Retina (tissue), 1 donor: ENCODE results near the gene MPND.

Experiments used
- DNase-seq: peaks from one replicate; pipeline ENCODE4 v3.0.0-alpha.2; 2016

Gene MPND

DNA sequence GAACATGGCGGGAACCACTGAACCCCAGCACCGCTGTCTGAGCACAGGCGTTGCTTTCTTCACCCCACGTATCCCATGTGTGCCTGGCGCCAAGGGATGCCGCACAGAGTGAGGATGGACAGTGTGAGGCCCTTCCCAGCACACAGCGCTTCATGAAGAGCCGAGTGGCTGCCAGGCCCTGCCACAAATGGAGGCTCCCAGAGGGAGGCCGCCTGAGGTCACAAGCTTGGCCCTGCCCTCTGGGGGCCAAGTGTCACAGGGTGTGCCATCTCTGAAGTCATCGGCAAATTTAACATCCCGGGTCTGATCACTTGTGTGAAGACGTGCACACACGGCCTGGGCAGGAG is 24.4 kb downstream of the MPND start:
- no peak for DNase-seq

GRCh38 chr19:4368128-4368820 is 24.9 kb downstream of the MPND start:
- DNase-seq = no peak

DNA sequence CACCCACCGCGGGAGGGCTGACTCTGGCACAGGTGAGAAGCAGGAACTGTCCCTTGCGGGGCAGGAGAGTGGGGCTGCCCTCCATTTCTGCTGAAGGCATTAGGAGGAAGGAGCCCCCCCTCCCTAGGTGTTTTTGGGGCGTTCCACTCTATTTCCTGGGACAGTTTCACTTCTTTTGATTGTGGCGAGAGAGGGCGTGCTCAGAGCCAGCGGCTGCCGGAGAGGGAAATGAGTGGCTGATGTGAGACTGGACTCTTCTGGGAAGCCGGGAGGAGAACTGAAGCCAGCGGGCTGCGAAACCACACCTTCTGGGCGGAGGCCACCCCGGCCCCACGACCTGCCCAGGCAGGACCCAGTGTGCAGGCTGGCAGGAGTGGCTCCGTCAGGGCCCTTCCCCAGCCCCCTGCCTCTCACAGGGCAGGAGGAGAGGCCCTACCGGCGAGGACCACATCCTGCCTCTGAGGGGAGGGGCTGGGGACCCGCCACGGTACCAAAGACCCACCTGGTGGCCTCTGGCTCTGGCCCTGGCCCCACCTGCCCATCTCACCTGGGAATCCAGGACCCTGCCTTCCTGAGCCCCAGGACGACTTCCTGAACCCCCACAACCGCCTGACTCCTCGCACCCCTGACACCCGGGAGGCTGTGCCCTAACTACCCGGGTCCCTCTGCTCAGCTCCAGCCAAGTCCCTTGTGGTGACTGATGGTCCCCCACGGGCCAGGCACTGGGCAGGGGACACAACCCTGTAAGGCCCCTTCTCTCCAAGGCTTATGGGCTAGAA is 25.9 kb downstream of the MPND start:
- DNase-seq = no peak

GRCh38 chr19:4369888-4370260 is 26.5 kb downstream of the MPND start:
- DNase-seq = peak; percentile 70

DNA sequence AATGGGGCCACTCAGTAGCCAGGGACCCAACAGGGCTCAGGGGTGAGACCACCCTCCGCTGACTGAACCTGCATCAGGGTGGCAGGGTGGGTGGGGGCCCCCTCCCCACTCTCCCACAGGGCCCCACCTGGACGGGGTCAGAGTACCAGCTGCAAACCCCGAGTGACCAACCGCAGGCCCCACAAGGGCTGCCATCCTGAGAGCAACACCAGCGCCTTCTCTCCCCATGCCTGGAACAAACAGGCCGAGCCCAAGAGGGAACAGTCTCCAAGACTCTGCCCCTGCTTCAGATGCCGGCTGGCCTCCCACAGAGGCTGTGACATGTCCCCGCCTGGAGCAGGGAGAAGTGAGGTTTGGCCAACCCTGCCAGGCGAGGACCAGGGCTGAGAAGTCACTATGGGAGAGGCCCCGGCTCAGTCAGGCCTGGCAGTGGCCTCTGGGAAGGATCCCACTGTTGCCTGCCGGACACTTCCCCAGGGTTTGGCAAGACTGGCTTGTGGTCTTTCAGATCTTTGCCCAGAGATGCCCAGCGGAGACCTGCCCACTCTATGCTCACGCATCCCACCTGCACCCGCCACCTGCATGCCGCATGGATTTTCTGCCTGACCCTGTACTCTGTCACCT is 27.2 kb downstream of the MPND start:
- DNase-seq = no peak

GRCh38 chr19:4371247-4372164 is 28.1 kb downstream of the MPND start:
- DNase-seq = no peak

DNA sequence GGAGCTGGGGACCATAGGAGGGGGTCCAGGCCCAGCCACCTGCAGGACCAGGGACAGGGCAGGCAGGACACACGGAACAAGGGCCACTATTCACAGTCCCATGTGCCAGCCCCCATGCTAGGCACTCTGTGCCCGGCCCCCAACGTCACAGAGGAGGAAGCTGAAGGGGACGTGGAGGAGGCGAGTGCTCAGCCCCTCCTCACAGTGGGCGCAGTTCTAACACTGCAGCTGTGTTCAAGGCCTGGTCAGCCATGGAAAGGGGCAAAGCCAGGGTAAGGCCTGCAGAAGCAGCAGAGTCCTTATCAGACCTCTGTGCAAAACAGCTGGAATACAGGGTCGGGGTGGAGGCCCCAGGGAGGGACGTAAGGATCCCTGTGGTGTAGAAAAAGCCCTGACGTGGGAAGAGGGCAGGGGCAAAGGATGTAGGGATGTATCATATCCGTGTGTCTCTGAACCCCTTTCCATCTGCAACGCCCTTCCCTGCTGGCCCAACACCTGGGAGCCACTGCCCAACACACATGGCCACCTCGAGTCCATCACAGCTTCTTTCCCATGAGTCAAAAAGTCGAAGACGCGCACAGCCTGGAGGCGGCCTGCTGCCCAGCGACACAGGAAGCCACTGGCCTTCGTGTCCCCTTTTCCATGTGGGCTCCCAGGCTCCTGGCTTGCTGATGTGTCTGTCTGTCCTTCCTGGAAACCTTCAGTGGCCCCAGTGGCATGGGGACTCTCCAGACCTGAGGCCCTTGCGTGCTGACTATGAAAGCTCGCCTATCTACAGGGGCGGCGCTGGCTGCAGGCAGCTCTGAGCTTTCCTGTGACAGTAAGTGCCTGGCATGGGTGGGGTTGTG is 29.0 kb downstream of the MPND start:
- no peak for DNase-seq

DNA sequence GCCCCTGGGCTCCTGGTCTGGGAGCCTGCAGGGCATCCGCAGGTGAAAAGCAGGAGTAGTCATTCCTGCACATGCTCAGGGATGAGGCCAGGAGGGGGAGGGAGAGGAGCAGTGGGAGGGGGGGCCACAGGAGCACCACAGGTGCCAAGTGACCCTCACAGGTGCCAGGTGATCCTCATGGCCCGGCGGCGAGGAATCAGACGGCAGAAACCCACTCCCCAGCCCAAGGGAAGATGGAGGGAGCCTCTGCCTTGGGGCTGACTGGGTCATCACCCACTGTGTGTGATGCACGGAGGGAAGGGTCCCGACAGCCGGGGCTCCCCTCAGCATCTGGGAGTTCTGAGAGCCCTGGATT is 29.6 kb downstream of the MPND start:
- DNase-seq = no peak

DNA sequence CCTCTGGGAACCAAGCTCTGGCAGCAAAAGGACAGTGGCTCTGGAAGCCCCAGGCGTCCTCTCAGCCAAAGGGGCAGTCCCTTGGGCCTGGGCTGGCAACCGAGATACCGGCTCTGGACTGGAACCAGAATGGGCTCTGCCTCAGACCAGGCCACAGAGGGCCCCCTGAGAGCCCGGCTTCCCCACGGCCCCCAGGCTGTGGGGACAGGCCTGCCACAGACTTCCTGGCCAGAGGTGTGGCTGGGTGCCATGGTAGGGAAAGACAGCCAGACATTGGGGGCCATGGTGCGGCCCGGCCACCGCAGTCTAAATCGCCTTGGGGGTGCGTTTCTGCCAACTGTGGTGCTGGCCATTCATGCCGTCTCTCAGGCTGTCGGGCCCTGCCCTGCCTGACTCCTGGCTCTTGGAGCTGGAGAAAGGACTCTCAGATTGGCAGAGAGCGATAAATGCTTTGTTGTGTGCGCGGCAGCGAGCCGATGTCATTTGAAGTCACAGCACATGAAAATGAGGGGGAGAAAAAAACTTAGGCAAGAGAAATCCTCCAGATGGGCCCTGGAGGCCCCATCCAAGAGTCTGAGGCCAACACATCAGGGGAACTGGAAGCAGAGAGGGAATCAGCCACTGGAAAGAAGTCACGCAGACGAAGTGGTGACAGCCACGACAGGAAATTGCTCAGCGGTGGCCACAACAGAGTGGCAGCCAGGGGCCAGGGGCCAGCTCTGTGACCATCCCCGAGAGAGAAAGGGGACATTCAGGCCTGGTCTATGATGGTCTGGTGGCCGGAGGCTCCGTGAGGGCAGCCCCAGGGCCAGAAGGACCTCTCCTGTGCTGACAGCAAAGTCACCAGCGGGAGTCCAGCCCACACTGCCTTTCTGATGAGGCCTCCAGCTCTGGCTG is 30.5 kb downstream of the MPND start:
- DNase-seq = peak; percentile 20

DNA sequence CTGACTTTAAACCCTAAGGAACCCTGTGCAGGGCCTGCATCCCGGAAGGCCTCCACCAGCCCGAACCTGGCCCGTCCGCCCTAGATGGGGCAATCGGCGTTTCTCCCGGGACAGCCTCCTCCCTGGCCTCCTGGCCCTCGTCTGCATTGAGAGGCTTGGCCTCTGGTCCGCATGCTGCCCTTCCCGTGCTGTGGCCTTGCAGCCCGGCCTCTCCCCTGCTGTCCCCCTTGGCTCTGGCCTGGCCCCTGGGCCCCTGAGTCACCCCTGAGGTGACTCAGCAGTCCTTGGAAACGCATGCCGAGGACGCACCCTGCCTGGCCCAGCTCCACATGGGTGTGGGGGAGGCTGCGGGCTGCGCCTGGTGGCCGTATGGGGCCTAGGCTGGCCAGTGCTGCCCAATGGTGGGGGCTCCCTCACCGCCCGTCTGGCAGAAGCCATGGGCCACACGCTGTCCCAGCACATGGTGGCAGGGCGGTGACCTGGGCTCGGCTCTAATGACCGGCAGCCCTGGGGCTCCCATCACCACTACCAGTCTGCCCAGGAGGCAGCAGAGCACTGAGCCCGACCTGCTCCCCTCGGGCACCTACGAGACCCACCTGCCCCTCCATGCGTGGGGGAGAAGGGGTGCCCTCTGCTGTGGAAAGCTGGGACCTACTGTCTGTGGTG is 31.3 kb downstream of the MPND start:
- DNase-seq = no peak

GRCh38 chr19:4375164-4376027 is 32.0 kb downstream of the MPND start:
- DNase-seq = peak; percentile 62

- no peak for DNase-seq
Observed at GRCh38 chr19:4376028-4376670, 32.8 kb downstream of the MPND start.

DNA sequence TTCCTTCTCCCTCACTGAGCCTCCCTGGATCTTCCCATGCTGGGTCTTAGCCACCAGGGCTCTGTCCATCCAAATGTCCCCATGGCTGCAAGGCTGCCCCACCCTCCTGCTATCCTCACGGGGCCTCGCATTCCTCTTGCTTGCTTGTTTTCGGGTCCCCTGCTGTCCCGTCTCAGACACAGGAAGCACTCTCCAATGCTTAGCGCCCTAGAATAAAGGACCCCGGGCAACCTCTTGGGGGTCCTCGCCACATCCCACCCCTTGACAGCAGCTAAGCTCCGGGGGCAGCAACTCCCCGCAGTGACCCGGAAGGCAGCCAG is 33.3 kb downstream of the MPND start:
- no peak for DNase-seq

DNA sequence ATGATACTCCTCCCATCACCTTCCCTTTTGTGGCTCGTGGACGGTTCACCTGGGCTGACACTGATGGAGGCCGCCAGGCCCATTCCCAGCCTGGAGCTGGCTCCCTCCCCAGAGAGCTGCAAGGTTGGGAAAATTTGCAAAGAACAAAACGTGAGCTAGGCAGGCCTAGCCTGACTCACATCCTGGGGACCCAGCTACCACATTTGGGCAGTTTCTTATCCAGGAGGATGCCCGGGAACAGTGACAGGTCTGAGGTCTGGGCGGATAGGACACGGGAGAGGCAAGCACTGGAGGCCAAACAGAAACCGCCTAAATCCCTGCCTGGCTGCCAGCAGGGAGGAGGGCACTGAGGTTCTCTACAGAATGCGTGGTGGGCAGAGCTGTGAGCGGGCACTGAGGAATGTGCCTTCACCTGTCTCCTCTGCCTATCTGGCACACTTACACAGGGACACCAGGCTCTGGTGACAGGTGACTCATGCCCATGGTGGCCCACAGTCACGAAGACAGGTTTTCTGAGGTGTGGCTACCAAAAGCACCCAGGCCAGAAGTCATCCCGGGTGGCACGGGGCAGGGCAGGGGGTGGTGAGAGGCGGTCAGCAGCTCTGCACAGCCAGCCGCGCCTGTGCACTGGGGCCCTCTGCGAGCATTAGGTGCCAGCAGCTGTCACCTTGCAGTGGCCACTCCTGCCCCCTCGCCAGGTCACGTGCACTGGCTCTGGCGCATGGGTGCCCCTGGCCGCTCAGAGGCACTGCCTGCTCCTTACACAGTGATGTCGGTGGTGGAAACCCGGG is 33.8 kb downstream of the MPND start:
- no peak for DNase-seq

DNA sequence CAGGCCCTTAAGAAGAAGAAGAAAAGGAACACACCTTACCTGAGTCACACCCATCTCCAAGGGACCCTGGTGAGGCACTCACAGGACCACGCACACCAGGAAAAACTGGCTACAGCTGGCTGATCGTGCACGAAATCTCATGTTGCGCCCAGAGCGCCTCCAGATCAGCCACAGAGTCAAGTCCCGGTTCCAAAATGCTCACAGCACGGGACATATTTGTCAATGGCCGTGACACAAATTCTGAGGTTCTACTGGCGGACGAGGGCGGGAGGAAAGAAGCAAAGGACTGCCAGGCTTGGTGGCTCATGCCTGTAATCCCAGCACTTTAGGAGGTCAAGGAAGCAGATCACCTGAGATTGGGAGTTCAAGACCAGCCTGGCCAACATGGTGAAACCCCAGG is 35.5 kb downstream of the MPND start:
- no peak for DNase-seq

- no peak for DNase-seq
Observed at GRCh38 chr19:4379383-4380253, 36.3 kb downstream of the MPND start.

GRCh38 chr19:4380254-4380727 is 36.9 kb downstream of the MPND start:
- no peak for DNase-seq
